SKM-1 (cell line): ENCODE measurements around the gene SLCO1A2.

ENCODE experiments used
- DNase-seq: peaks from one replicate; lab custom pipeline; 2025; ENCODE audit not compliant: unreplicated experiment; lab: John Stamatoyannopoulos, UW

SLCO1A2 gene

GRCh38 chr12:21330682-21331253 is 3.9 kb downstream of the SLCO1A2 start:
- DNase-seq: no peak

DNA sequence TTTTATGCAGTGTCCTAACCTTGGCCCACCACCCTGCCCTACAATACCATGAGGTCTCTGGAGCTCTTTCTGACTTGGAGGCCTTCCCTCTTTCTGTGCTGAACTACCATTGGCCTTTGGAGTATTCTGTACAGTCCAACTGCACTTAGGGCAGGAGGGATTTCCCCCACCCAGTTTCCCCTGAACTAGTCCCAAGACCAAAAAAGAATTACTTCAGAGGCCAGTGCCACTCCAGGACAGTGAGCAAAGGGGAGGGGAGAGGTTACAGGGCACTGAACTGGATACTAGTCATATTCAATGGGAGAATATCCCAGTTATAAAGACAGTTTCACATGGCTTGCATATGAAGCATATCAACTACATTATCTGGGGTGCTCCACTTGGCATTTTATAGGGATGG is 6.1 kb downstream of the SLCO1A2 start:
- DNase-seq: no peak

- DNase-seq: no peak
Measured at GRCh38 chr12:21324551-21324950, 10.2 kb downstream of the SLCO1A2 start.

- no peak for DNase-seq
Measured at GRCh38 chr12:21323736-21324135, 11.0 kb downstream of the SLCO1A2 start.

- no peak for DNase-seq
Measured at GRCh38 chr12:21308785-21309184, 25.9 kb downstream of the SLCO1A2 start.

DNA sequence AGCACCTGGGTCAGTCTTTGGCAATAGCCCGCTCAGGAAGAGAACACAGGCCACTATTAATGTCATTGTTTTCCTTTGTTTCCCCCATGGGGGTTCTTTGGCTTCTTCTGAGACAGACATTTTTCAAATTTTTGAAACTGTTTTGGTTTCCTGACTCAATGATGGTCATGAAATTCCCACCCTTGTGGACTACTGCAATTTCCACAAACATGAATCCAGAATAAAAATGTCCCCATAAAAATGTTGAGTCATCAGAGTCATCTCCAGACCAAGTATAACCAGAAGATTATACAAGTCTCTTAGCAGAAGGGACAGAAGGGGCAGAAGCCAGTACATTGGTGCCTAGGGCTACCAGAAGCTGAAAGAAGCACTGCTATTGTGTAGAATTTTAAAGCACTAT is 29.1 kb downstream of the SLCO1A2 start:
- DNase-seq: no peak

DNA sequence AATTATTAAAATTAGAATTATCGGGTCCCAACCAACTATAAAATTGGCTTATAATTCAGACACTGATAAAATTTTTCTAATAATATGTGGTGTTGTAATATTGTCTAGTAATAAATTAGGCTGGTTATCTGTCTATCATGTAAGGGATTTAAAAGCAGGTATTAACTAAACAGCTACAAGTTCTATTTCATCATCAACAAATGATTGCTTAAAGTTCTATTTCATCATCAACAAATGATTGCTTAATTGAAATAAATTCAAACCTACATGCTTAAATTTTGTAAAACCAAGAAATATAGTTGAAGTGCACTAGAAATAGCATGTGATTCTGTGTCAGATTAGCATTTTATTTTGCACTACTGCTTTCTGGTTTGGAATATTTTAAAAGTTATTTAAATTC is 34.1 kb downstream of the SLCO1A2 start:
- DNase-seq: no peak

DNA sequence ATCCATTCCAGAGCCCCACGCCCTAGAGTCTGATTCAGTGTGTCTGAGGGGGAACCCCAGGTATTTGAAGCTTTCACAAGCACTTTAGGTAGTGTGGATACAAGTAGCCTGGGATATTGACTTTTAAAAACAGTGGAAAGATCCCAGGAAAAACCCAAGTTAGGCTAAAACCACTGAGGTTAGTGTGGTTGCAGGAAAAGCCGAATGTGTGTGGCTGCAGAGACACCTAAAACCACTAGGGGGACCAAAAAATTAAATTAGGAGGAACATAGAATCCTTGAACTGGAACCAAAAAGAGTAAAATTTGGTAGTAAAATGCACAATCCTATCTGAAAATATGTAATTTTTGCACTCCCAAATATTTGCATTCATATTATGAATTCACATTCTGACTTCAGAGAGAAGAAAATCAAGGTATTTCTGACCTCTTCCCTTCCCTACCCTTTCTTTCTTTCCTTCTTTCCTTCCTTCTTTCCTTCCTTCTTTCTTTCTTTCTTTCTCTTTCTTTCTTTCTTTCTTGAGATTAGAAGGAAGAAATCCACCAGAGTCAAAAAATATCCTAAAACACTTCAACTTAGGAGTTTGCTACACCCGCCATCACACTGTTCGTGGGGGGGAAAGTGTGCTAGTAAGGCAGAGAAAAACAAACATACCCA is 37.8 kb downstream of the SLCO1A2 start:
- DNase-seq: no peak

DNA sequence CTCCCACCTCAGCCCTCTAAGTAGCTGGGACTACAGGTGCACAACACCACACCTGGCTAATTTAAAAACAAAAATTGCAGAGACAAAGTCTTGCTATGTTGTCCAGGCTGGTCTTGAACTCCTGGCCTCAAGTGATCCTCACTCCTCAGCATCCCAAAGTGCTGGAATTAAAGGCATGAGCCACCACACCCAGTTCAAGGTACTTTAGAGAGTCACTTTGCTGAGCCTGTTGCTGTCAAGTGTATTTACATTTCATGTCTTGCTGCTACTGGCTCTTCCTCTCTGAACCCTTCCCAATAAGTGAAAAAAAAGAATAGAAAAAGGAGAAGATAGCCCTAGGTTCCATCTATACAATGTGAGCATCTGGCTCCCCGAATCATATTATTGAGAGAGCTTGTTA is 38.4 kb downstream of the SLCO1A2 start:
- no peak for DNase-seq

DNA sequence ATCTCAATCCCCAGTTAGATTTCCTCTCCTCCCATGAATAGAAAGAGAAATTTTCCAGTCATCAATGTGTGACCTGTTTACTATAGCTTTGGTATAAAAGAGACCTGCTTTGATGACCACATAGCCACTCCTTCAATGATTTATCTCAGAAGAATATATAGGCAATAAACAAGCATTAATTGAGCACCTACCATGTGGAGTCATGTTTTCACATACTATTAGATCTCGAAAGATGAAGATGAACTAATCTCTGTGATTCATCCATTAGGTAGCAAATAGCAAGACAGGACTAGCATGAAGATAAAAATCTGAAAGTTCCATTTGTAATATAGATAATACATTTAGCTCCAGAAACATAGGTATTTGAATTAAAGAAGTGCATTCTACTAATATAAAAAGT is 40.5 kb downstream of the SLCO1A2 start:
- DNase-seq: no peak

DNA sequence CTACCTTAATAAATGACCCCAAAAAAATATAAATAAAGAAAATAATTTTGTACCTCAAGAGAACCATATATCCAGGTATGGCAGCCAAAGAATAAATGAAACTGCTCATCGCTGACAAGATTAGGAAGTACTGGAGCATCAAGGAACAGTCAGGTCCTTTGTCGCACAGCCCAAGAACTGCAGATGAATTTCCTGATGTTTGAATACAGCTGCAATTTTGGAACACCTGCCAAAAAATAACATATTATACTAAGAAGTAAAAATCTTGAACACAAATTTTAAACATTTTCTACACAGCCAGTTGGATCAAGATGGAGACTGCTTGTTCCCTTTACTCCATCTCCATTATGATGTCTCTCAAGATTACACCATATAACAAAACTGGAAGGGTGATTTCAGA is 42.6 kb downstream of the SLCO1A2 start:
- no peak for DNase-seq

GRCh38 chr12:21289698-21290097 is 45.0 kb downstream of the SLCO1A2 start:
- no peak for DNase-seq

DNA sequence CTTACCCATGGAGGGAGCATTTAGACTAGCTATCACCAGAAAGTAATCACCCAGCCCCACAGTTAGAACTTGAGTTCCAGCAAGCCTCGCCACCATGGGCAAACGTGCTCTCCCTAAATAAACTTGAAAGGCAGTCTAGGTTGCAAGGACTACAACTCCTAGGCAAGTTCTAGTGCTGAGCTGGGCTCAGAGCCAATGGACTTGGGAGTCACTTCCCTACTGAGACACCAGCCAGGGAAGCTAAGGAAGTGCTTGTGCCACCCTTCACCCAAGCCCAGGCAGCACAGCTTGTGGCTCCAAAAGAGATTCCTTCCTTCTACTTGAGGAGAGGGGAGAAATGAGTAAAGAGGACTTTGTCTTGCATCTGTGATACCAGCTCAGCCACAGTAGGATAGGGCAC is 57.9 kb downstream of the SLCO1A2 start:
- no peak for DNase-seq

GRCh38 chr12:21265932-21266331 is 68.8 kb downstream of the SLCO1A2 start:
- DNase-seq: no peak

- DNase-seq: no peak
Measured at GRCh38 chr12:21264232-21264631, 70.5 kb downstream of the SLCO1A2 start.

GRCh38 chr12:21257172-21257571 is 77.5 kb downstream of the SLCO1A2 start:
- DNase-seq: no peak

DNA sequence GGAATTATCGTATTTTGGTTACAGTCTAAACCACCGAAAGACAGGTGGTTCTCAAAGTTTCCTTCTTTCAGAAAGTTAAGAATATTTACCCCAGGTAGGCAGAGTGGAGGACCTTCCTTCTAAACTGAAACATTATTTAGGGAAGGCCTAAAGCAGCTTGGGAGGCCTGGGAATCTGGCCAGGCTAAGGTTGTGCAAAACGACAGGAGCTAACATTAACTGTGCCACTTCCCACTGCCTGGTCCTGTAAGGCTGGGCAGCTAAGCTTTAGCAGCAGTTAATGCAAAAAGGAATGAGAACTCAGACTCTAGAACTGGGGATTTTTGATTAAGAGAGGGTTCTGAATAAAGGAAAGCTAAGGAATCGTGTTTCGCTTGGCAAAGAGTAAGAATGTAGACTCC is 82.6 kb downstream of the SLCO1A2 start:
- DNase-seq: no peak

- DNase-seq: no peak
Measured at GRCh38 chr12:21248679-21249078, 86.0 kb downstream of the SLCO1A2 start.

GRCh38 chr12:21239866-21240265 is 94.9 kb downstream of the SLCO1A2 start:
- DNase-seq: no peak

GRCh38 chr12:21234395-21234794 is 100.3 kb downstream of the SLCO1A2 start:
- no peak for DNase-seq

DNA sequence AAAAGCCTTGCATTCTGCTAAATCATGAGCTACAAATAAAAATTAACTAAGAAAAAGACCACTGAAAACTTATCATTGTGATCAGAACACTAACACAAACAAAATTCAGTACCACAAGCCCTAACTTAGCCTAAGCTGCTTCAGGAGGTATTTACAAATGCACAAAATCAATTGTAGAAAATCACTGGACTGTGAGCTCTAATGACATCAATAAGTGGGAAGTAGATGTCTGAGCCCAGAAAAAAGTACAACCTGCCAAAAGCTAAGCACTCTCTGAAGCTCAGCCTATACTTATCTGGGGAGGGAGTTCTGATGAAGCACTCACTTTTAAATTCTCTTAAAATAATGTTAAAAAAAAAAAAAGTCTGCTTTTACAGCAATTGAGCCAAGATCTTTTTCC is 110.8 kb downstream of the SLCO1A2 start:
- no peak for DNase-seq

GRCh38 chr12:21221778-21222177 is 112.9 kb downstream of the SLCO1A2 start:
- no peak for DNase-seq

DNA sequence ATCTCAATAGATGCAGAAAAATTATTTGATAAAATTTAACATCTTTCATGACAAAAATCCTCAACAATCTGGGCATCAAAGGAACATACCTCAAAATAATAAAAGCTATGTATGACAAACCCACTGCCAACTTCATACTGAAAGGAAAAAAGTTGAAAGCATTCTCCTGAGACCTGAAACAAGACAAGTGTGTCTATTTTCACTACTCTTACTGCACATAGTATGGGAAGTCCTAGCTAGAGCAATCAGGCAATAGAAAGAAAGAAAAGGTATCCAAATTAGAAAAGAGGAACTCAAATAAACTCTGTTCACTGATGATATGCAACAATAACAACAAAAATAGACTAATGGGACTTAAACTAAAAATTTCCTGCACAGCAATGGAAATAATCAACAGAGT is 113.6 kb downstream of the SLCO1A2 start:
- DNase-seq: no peak
